GM23338 (cell line): ENCODE measurements around the gene ZBTB46. TPM values are rescaled to one million over a fixed set of nuclear protein-coding genes. Genes with fewer than 3 reads are reported as not detected.

ENCODE experiments used
- ATAC-seq: fragments of 200-7000 bp; cut with Tn5 transposase; 3 replicates; pipeline ENCODE4 v1.9.1; 2020
- DNase-seq: peaks from one replicate; pipeline ENCODE4 v3.0.0-alpha.2; 2015; ENCODE audit warnings: low spot score
- H2AFZ ChIP-seq: fragments of 200-600 bp; sonication (generic); 2 replicates; pipeline ENCODE4 v1.8.0; 2016; ENCODE audit warnings: antibody characterized with exemption, mild to moderate bottlenecking, moderate library complexity
- H3F3A ChIP-seq: fragments of 200-600 bp; sonication (generic); replicated peaks from 2 replicates; pipeline ENCODE4 v1.8.0; 2017; ENCODE audit warnings: antibody characterized with exemption, mixed run types, low read depth
- H3K27ac ChIP-seq: fragments of 200-600 bp; sonication (generic); 2 replicates; pipeline ENCODE4 v1.6.1; 2016; ENCODE audit warnings: low read depth
- H3K27me3 ChIP-seq: fragments of 200-600 bp; sonication (generic); 2 replicates; pipeline ENCODE4 v1.8.0; 2016; ENCODE audit warnings: mild to moderate bottlenecking, mixed run types, moderate library complexity; ENCODE audit not compliant: insufficient read depth
- H3K36me3 ChIP-seq: fragments of 200-600 bp; sonication (generic); 2 replicates; pipeline ENCODE4 v1.8.0; 2016; ENCODE audit warnings: mild to moderate bottlenecking; ENCODE audit not compliant: insufficient read depth
- H3K4me1 ChIP-seq: fragments of 200-600 bp; sonication (generic); 2 replicates; pipeline ENCODE4 v1.8.0; 2016; ENCODE audit warnings: mild to moderate bottlenecking, moderate library complexity; ENCODE audit not compliant: insufficient read depth
- H3K4me2 ChIP-seq: fragments of 200-600 bp; sonication (generic); 2 replicates; pipeline ENCODE4 v1.7.1; 2017; ENCODE audit warnings: mixed run types
- H3K4me3 ChIP-seq: fragments of 200-600 bp; sonication (generic); 2 replicates; pipeline ENCODE4 v1.6.1; 2016; ENCODE audit warnings: mixed run types
- H3K79me2 ChIP-seq: fragments of 200-600 bp; sonication (generic); replicated peaks from 2 replicates; pipeline ENCODE4 v1.8.0; 2017; ENCODE audit warnings: mild to moderate bottlenecking; ENCODE audit not compliant: insufficient read depth
- H3K9me2 ChIP-seq: fragments of 200-600 bp; sonication (generic); 2 replicates; pipeline ENCODE4 v1.8.0; 2017; ENCODE audit not compliant: insufficient read depth
- H4K20me1 ChIP-seq: fragments of 200-600 bp; sonication (generic); replicated peaks from 2 replicates; pipeline ENCODE4 v1.8.0; 2017; ENCODE audit warnings: mild to moderate bottlenecking; ENCODE audit not compliant: insufficient read depth
- H3K27ac Mint-ChIP-seq: 2 replicates; pipeline ENCODE4 v1.8.0; 2020; ENCODE audit warnings: inconsistent platforms, mild to moderate bottlenecking, moderate library complexity, mixed read lengths
- H3K27me3 Mint-ChIP-seq: 3 replicates; pipeline ENCODE4 v1.8.0; 2022; ENCODE audit warnings: low read depth, mild to moderate bottlenecking, moderate library complexity, mixed read lengths, inconsistent platforms; ENCODE audit not compliant: insufficient read depth, poor library complexity
- H3K36me3 Mint-ChIP-seq: 3 replicates; pipeline ENCODE4 v1.8.0; 2021; ENCODE audit warnings: low read depth, mild to moderate bottlenecking, inconsistent platforms, moderate library complexity, mixed read lengths
- H3K4me1 Mint-ChIP-seq: 3 replicates; pipeline ENCODE4 v1.8.0; 2020; ENCODE audit warnings: mild to moderate bottlenecking, inconsistent platforms, mixed read lengths
- H3K4me3 Mint-ChIP-seq: 3 replicates; pipeline ENCODE4 v1.8.0; 2021; ENCODE audit warnings: moderate library complexity, mild to moderate bottlenecking, inconsistent platforms, mixed read lengths
- H3K9me3 Mint-ChIP-seq: 3 replicates; pipeline ENCODE4 v1.8.0; 2020; ENCODE audit warnings: moderate library complexity, mild to moderate bottlenecking, inconsistent platforms, mixed read lengths
- CREB1 ChIP-seq: fragments of 250-450 bp; sonication (Bioruptor Pico); IDR thresholded peaks from 2 replicates; pipeline ENCODE4 v1.5.0; 2020; ENCODE audit warnings: low read depth, mild to moderate bottlenecking, moderate library complexity
- EZH2 ChIP-seq: fragments of 200-600 bp; sonication (generic); IDR thresholded peaks from one replicate; pipeline ENCODE4 v1.8.0; 2017; ENCODE audit warnings: antibody characterized with exemption, mild to moderate bottlenecking, low read depth; ENCODE audit not compliant: unreplicated experiment
- EZH2phosphoT487 ChIP-seq: fragments of 200-600 bp; sonication (generic); IDR thresholded peaks from one replicate; pipeline ENCODE4 v1.8.1; 2018; ENCODE audit warnings: antibody characterized with exemption; ENCODE audit not compliant: unreplicated experiment
- JUNB ChIP-seq: IDR thresholded peaks from one replicate; pipeline ENCODE4 v1.6.1; 2016; ENCODE audit warnings: antibody characterized with exemption; ENCODE audit not compliant: unreplicated experiment
- NANOG ChIP-seq: IDR thresholded peaks from 2 replicates; pipeline ENCODE4 v1.6.1; 2016; ENCODE audit warnings: antibody characterized with exemption, borderline replicate concordance
- POLR2AphosphoS5 ChIP-seq: IDR thresholded peaks from 2 replicates; pipeline ENCODE4 v1.6.1; 2016; ENCODE audit warnings: antibody characterized with exemption, low read depth
- STAT1 ChIP-seq: IDR thresholded peaks from one replicate; pipeline ENCODE4 v1.6.1; 2016; ENCODE audit warnings: antibody characterized with exemption; ENCODE audit not compliant: unreplicated experiment
- ZNF114 ChIP-seq: fragments of 250-450 bp; sonication (Bioruptor Pico); IDR thresholded peaks from 2 replicates; pipeline ENCODE4 v1.5.0; 2020; ENCODE audit warnings: mild to moderate bottlenecking, moderate library complexity
- ZNF331 ChIP-seq: fragments of 250-450 bp; sonication (Bioruptor Pico); IDR thresholded peaks from 2 replicates; pipeline ENCODE4 v1.5.0; 2020; ENCODE audit warnings: low read depth, mild to moderate bottlenecking, moderate library complexity
- polyA plus RNA-seq: library from polyadenylated mRNA; unstranded; fragments of >200 nt; fragmentation: Nextera tagmentation; extraction: Ambion mirVana; gene quantifications from 2 replicates; pipeline ENCODE4 v1.2.1, GENCODE V29; 2016
- total RNA-seq: library from RNA; depleted of rRNA; stranded (reverse); fragments of >200 nt; shearing (Covaris generic); gene quantifications from 2 replicates; pipeline ENCODE4 v1.2.3, GENCODE V29; 2014
- TF ChIP-seq, protein P1 (sequence below): IDR thresholded peaks from 2 replicates; pipeline ENCODE4 v1.6.1; 2016; ENCODE audit warnings: antibody characterized with exemption
- TF ChIP-seq, protein P2 (sequence below): fragments of 250-450 bp; sonication (Bioruptor Pico); IDR thresholded peaks from 2 replicates; pipeline ENCODE4 v1.5.0; 2020; ENCODE audit warnings: mild to moderate bottlenecking, moderate library complexity
- TF ChIP-seq, protein P3 (sequence below): IDR thresholded peaks from one replicate; pipeline ENCODE4 v1.6.1; 2018; ENCODE audit warnings: antibody characterized with exemption; ENCODE audit not compliant: unreplicated experiment
- TF ChIP-seq, protein P4 (sequence below), 2 experiments: fragments of 200-600 bp in 1 of 2; sonication (generic) in 1 of 2; conservative IDR thresholded peaks; 2 replicates each; pipeline versions ENCODE4 v1.5.1 to v1.6.1; 2016 to 2017; ENCODE audit warnings: antibody characterized with exemption in 2 of 2, low read depth in 2 of 2, mild to moderate bottlenecking in 2 of 2, moderate library complexity in 1 of 2

Gene ZBTB46
- total and polyA plus RNA-seq, 2 experiments from 2014 or later = 3.2 to 26.9 TPM

DNA sequence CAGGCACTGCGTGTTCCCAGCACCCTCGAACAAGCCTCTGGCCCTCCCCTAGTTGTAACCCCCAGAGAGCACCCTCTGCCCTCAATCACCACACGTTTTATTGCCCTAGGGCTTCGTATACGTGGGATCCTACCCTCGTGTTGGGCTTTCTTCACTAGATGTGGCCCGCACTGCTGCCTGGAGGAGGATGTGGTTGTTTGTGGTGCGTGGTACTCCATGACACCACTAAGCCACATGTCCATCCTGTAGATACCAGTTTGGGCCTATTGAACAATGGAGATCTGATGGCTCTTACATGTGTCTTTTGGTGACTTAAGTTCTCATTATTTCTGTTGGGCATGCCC is 74.4 kb downstream of the ZBTB46 start:
- TF ChIP-seq POLR2AphosphoS5 = no peak
- TF ChIP-seq ZNF114 (CRISPR knock-in tag) = no peak
- TF ChIP-seq ZNF331 = no peak
- no peak for TF ChIP-seq CREB1 (CRISPR knock-in tag)
- no peak for TF ChIP-seq STAT1
- TF ChIP-seq NANOG = no peak
- TF ChIP-seq, protein P1, sequence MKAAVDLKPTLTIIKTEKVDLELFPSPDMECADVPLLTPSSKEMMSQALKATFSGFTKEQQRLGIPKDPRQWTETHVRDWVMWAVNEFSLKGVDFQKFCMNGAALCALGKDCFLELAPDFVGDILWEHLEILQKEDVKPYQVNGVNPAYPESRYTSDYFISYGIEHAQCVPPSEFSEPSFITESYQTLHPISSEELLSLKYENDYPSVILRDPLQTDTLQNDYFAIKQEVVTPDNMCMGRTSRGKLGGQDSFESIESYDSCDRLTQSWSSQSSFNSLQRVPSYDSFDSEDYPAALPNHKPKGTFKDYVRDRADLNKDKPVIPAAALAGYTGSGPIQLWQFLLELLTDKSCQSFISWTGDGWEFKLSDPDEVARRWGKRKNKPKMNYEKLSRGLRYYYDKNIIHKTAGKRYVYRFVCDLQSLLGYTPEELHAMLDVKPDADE = no peak
- no peak for TF ChIP-seq JUNB
- no peak for TF ChIP-seq EZH2phosphoT487
- TF ChIP-seq EZH2 = no peak
- TF ChIP-seq, protein P2, sequence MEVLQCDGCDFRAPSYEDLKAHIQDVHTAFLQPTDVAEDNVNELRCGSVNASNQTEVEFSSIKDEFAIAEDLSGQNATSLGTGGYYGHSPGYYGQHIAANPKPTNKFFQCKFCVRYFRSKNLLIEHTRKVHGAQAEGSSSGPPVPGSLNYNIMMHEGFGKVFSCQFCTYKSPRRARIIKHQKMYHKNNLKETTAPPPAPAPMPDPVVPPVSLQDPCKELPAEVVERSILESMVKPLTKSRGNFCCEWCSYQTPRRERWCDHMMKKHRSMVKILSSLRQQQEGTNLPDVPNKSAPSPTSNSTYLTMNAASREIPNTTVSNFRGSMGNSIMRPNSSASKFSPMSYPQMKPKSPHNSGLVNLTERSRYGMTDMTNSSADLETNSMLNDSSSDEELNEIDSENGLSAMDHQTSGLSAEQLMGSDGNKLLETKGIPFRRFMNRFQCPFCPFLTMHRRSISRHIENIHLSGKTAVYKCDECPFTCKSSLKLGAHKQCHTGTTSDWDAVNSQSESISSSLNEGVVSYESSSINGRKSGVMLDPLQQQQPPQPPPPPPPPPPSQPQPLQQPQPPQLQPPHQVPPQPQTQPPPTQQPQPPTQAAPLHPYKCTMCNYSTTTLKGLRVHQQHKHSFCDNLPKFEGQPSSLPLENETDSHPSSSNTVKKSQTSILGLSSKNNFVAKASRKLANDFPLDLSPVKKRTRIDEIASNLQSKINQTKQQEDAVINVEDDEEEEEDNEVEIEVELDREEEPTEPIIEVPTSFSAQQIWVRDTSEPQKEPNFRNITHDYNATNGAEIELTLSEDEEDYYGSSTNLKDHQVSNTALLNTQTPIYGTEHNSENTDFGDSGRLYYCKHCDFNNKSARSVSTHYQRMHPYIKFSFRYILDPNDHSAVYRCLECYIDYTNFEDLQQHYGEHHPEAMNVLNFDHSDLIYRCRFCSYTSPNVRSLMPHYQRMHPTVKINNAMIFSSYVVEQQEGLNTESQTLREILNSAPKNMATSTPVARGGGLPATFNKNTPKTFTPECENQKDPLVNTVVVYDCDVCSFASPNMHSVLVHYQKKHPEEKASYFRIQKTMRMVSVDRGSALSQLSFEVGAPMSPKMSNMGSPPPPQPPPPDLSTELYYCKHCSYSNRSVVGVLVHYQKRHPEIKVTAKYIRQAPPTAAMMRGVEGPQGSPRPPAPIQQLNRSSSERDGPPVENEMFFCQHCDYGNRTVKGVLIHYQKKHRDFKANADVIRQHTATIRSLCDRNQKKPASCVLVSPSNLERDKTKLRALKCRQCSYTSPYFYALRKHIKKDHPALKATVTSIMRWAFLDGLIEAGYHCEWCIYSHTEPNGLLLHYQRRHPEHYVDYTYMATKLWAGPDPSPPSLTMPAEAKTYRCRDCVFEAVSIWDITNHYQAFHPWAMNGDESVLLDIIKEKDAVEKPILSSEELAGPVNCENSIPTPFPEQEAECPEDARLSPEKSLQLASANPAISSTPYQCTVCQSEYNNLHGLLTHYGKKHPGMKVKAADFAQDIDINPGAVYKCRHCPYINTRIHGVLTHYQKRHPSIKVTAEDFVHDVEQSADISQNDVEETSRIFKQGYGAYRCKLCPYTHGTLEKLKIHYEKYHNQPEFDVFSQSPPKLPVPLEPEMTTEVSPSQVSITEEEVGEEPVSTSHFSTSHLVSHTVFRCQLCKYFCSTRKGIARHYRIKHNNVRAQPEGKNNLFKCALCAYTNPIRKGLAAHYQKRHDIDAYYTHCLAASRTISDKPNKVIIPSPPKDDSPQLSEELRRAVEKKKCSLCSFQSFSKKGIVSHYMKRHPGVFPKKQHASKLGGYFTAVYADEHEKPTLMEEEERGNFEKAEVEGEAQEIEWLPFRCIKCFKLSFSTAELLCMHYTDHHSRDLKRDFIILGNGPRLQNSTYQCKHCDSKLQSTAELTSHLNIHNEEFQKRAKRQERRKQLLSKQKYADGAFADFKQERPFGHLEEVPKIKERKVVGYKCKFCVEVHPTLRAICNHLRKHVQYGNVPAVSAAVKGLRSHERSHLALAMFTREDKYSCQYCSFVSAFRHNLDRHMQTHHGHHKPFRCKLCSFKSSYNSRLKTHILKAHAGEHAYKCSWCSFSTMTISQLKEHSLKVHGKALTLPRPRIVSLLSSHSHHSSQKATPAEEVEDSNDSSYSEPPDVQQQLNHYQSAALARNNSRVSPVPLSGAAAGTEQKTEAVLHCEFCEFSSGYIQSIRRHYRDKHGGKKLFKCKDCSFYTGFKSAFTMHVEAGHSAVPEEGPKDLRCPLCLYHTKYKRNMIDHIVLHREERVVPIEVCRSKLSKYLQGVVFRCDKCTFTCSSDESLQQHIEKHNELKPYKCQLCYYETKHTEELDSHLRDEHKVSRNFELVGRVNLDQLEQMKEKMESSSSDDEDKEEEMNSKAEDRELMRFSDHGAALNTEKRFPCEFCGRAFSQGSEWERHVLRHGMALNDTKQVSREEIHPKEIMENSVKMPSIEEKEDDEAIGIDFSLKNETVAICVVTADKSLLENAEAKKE (CRISPR knock-in tag) = no peak
- TF ChIP-seq, protein P3, sequence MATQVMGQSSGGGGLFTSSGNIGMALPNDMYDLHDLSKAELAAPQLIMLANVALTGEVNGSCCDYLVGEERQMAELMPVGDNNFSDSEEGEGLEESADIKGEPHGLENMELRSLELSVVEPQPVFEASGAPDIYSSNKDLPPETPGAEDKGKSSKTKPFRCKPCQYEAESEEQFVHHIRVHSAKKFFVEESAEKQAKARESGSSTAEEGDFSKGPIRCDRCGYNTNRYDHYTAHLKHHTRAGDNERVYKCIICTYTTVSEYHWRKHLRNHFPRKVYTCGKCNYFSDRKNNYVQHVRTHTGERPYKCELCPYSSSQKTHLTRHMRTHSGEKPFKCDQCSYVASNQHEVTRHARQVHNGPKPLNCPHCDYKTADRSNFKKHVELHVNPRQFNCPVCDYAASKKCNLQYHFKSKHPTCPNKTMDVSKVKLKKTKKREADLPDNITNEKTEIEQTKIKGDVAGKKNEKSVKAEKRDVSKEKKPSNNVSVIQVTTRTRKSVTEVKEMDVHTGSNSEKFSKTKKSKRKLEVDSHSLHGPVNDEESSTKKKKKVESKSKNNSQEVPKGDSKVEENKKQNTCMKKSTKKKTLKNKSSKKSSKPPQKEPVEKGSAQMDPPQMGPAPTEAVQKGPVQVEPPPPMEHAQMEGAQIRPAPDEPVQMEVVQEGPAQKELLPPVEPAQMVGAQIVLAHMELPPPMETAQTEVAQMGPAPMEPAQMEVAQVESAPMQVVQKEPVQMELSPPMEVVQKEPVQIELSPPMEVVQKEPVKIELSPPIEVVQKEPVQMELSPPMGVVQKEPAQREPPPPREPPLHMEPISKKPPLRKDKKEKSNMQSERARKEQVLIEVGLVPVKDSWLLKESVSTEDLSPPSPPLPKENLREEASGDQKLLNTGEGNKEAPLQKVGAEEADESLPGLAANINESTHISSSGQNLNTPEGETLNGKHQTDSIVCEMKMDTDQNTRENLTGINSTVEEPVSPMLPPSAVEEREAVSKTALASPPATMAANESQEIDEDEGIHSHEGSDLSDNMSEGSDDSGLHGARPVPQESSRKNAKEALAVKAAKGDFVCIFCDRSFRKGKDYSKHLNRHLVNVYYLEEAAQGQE = no peak
- TF ChIP-seq, protein P4, sequence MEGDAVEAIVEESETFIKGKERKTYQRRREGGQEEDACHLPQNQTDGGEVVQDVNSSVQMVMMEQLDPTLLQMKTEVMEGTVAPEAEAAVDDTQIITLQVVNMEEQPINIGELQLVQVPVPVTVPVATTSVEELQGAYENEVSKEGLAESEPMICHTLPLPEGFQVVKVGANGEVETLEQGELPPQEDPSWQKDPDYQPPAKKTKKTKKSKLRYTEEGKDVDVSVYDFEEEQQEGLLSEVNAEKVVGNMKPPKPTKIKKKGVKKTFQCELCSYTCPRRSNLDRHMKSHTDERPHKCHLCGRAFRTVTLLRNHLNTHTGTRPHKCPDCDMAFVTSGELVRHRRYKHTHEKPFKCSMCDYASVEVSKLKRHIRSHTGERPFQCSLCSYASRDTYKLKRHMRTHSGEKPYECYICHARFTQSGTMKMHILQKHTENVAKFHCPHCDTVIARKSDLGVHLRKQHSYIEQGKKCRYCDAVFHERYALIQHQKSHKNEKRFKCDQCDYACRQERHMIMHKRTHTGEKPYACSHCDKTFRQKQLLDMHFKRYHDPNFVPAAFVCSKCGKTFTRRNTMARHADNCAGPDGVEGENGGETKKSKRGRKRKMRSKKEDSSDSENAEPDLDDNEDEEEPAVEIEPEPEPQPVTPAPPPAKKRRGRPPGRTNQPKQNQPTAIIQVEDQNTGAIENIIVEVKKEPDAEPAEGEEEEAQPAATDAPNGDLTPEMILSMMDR (conservative IDR thresholded peaks at IDR 0.05; ENCODE audit: low read depth in 2 of 2) = no peak
- H3K4me2 ChIP-seq = no peak overlapping the region
- peaks cover 8% of the 10 kb centered on the region for H3K4me1 Mint-ChIP-seq
- H3K4me1 ChIP-seq = peaks cover 4% of the 10 kb centered on the region; the same call in 1 of the 2 replicates
- peaks cover 5% of the 10 kb centered on the region; the same call in 2 of the 3 replicates for H3K36me3 Mint-ChIP-seq
- ATAC-seq (no peak), DNase-seq (no peak)
- no peaks in the 10 kb centered on the region for H3K79me2 ChIP-seq
- H3K4me3 ChIP-seq = no peak overlapping the region
- H3K36me3 ChIP-seq = no peaks in the 10 kb centered on the region
- H4K20me1 ChIP-seq = no peaks in the 10 kb centered on the region
- no peak overlapping the region for H3K27ac ChIP-seq
- peaks cover 5% of the 10 kb centered on the region for H3K27me3 Mint-ChIP-seq
- H3K27me3 ChIP-seq = no peaks in the 10 kb centered on the region
- no peak overlapping the region for H2AFZ ChIP-seq
- peaks cover 5% of the 10 kb centered on the region; the same call in 1 of the 2 replicates for H3F3A ChIP-seq
- no peak overlapping the region for H3K27ac Mint-ChIP-seq
- no peak overlapping the region for H3K4me3 Mint-ChIP-seq
- no peaks in the 10 kb centered on the region for H3K9me2 ChIP-seq
- H3K9me3 Mint-ChIP-seq = no peaks in the 10 kb centered on the region; the same call in 1 of the 3 replicates
